ENCODE results near the gene LRG1.

DNA sequence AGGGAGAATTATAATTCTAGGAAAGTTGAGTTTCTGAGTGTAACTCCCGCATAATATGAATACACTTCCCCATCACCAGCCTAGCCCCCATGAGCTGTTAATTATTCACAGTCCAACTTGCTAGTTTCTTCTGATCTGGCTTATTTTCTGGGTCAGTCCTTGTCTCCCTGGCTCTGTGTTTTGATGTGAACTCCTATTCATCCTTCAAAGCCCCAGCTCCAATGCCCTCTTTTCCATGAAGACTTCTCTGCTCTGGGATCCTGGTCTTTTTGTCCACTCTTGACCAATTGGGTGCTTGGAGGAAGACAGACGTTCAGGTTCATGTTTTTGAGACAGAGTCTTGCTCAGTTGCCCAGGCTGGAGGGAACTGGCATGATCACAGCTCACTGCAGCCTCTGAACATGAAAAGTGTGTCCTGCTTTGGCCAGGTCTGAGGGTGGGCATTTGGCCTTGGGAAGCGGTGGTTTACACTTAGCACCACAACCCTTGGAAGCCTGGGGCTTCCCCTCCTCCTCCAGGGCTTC, 605 bp downstream of the LRG1 start:
- no peak for TF ChIP-seq EP300 (IDR thresholded peaks at IDR 0.05)
- no peak for TF ChIP-seq POLR2AphosphoS5 (IDR thresholded peaks at IDR 0.05)
- TF ChIP-seq, protein P1, sequence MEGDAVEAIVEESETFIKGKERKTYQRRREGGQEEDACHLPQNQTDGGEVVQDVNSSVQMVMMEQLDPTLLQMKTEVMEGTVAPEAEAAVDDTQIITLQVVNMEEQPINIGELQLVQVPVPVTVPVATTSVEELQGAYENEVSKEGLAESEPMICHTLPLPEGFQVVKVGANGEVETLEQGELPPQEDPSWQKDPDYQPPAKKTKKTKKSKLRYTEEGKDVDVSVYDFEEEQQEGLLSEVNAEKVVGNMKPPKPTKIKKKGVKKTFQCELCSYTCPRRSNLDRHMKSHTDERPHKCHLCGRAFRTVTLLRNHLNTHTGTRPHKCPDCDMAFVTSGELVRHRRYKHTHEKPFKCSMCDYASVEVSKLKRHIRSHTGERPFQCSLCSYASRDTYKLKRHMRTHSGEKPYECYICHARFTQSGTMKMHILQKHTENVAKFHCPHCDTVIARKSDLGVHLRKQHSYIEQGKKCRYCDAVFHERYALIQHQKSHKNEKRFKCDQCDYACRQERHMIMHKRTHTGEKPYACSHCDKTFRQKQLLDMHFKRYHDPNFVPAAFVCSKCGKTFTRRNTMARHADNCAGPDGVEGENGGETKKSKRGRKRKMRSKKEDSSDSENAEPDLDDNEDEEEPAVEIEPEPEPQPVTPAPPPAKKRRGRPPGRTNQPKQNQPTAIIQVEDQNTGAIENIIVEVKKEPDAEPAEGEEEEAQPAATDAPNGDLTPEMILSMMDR (IDR thresholded peaks at IDR 0.05), result no peak
- no peak for TF ChIP-seq POLR2A (IDR thresholded peaks at IDR 0.05)
